Measurements from ENCODE around the gene VCX2.
"Not testable (repeated sequence)": the region's sequence is repeated elsewhere in the genome, so short reads cannot be mapped to it uniquely, and the experiment has no call there.

Gene VCX2

GRCh38 chrX:8171169-8171568 lies at the start of gene VCX2:
VCX2 (minus strand) TSS chrX:8171267; CDS start chrX:8170643, 624 bp downstream.
- DNase-seq (ENCODE audit: low spot score) = not testable (repeated sequence)

DNA sequence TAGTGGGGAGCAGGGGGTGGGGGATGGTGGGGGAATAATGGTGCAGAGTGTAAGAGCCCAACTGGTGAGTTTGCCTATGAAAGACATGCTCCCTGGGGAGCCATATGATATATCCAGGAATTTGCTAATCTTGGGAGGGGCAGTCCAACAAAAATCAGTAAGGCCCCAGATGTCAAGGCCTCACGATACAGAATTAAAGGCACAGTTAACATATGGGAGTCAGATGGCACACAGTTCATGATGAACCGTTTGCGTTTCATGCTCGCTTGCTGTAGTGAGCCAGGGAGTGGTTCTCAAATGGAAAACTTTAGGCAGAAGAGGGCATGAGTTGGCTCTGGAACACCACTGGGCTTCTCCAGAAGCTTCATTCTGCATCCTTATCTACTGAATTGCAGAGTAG lies 33.9 kb upstream of the VCX2 start:
- DNase-seq (ENCODE audit: low spot score) = no peak

GRCh38 chrX:8204169-8204935 lies 33.3 kb upstream of the VCX2 start:
- no peak for DNase-seq (ENCODE audit: low spot score)

DNA sequence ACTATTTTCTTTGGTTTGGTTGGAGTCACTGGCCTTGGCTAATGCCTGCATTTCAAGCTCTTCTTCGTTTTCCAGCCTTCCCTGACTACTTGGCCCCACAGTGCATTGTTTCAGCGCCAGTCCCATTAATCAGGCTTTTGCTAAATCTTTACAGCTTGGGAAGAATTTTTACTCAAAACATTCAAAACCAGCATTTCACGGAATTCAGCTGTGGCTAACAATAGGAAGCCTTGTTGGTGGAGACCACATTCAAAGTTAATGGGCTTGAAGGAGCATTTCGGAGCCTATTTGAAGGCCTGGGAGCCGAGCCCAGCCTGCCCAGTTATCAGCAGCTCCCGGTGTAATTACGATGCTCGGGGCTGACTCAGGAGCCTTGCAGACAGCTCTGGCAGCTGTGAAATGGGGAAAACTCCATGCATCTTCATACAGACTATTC lies 30.8 kb upstream of the VCX2 start:
- DNase-seq (ENCODE audit: low spot score) = no peak

DNA sequence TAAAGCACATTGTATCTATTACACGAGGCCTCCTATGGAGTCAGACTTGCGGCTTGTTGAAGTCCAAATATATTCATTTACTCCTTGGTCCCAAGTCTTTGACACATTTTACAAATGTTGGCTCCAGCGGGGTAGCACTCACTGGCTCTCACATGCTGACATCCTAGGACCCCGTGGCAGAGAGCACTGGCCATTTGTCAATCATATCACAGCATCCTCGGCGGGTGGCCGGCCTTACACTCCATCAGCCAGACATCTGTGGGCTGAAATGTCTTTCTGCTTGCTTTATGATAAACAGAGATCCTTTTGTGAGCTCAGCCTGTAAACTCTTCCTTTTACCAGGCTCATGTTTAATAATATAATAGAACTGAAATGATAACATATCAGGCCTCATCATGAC lies 25.7 kb upstream of the VCX2 start:
- no peak for DNase-seq (ENCODE audit: low spot score)

DNA sequence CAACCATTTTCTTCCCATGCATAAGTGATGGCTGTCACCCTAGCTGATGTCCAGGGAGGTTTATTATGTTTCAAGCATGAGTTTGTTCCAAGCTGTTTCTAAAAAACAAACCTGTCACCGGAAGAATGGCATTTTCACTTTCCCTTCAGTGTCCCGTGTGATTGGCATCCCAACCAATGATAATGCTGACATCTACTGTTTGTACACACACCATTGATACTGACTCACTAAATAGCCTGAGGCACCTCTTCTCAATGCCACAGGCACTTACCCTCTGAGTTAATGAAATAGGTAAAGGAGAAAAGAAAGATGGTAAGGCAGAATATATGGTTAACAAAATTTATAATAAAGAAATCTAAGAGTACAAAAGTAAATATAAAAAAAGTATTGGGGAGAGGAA lies 23.1 kb upstream of the VCX2 start:
- DNase-seq (ENCODE audit: low spot score) = no peak

- no peak for DNase-seq (ENCODE audit: low spot score)
Measured at GRCh38 chrX:8192276-8192675, 21.2 kb upstream of the VCX2 start.

- DNase-seq (ENCODE audit: low spot score) = no peak
Measured at GRCh38 chrX:8191022-8191421, 20.0 kb upstream of the VCX2 start.

- DNase-seq (ENCODE audit: low spot score) = no peak
Measured at GRCh38 chrX:8190341-8190830, 19.3 kb upstream of the VCX2 start.

- no peak for DNase-seq (ENCODE audit: low spot score)
Measured at GRCh38 chrX:8189096-8189830, 18.2 kb upstream of the VCX2 start.

DNA sequence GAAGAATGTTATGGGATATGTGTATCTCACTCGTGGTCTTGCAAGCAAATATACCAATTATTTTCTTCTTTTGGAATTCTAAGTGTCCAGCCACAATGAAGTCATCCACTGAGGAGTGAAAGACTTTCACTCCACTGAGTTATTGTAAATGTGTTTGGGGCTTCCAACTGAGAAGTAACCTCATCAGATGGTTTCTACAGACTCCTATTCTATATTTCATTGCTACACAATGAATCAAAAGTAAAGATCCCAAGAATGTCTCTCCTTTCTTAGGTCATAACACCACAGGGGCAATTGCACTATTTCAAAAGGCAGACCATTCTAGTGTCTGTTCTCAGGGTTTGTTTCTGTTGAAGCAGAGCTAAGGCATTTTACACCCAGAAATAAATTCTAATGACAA lies 12.3 kb upstream of the VCX2 start:
- no peak for DNase-seq (ENCODE audit: low spot score)

DNA sequence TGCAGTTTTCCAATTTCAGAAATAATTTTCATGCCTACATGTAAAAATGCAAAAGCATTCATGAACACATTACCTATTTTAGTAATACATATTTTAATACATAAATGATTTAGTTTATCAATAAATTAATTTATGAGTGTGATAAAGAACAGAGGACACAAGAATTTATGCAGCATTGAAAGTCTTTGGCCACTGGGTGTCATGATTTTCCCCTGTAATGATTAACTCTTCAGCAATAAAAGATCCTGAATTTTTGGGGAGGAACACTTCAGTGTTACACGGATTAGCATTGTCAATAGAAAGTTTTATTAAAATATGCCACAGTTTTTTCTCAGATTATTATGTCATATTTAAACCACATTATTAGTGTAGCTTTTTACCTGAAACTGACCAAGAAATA lies 8.6 kb upstream of the VCX2 start:
- no peak for DNase-seq (ENCODE audit: low spot score)

GRCh38 chrX:8154011-8154410 lies 17.1 kb downstream of the VCX2 start:
- not testable (repeated sequence) for DNase-seq (ENCODE audit: low spot score)

DNA sequence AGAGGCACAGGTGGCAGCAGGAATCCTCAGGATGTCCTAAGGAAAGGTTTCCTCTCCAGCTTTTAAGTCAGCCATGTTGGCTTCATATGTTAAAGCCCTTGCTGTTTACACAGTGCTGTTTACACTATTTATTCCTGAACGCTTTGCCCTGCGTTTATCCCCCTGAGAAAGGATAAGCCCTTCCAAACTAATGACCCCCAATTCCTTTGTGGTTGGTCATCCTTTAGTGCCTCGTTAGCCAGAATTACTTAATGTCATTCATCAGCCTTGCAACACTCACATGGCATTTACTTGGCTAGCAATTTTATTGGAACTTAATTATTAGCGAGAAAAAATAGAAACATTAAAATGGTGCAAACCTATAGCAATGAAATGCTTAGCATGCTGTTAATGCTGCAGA lies 23.8 kb downstream of the VCX2 start:
- no peak for DNase-seq (ENCODE audit: low spot score)

- DNase-seq (ENCODE audit: low spot score) = no peak
Measured at GRCh38 chrX:8144925-8145324, 26.1 kb downstream of the VCX2 start.

GRCh38 chrX:8141896-8142295 lies 29.2 kb downstream of the VCX2 start:
- DNase-seq (ENCODE audit: low spot score) = no peak

DNA sequence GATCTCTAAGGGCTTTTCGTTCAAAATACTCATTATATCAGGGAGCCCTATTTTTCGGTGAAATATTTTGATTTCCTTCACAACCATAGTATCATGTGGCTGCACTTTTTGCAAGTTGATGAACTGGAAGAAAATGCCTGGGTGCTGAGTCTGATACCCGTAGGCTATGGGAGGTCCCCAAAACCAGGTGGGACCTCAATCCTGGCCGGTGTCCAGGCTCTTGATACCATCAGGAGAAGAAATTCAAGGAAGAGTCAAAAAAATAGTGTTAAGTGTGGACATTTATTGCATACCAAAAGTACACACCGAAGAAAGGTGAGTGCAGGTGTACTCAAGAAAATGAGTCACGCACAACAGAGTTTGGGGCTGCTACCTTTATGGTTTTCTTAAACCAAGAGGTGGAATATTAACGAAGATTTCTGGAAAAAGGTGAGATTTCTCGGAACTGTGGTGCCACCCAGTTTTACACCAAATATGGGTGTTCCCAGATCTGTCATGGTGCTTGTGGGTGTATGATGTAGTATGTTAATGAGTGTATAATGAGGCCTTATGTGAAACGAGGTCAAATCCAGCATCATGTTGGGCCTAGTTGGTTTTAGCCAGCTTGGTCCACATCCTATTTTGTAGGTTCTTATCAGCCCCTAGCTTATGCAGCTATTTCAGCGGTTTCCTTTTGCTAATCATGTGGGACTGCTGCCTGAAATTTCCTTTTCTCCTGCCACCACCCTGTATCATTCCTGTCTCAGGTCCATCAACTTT lies 29.9 kb downstream of the VCX2 start:
- no peak for DNase-seq (ENCODE audit: low spot score)

- no peak for DNase-seq (ENCODE audit: low spot score)
Measured at GRCh38 chrX:8139716-8140115, 31.4 kb downstream of the VCX2 start.

GRCh38 chrX:8138252-8138651 lies 32.8 kb downstream of the VCX2 start:
- DNase-seq (ENCODE audit: low spot score) = no peak

- DNase-seq (ENCODE audit: low spot score) = no peak
Measured at GRCh38 chrX:8126648-8127047, 44.4 kb downstream of the VCX2 start.

DNA sequence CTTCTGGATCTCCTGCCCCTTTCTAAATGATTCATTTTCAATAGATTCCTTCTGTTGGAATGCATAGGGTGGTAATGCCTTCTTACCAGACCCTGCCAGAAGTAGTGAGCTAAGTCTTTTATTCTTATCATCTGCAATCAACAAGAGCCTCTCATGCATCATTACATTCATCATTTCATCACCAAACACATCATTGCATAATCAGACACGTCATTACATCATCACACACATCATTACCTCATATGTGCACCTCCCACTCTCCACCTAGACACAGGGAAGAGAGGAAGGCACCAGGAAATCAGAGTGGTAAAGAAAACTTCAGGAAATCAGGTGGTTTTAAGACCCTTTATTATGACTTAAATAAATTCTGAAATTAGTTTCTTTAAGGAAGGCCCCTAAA lies 45.0 kb downstream of the VCX2 start:
- DNase-seq (ENCODE audit: low spot score) = no peak

- DNase-seq (ENCODE audit: low spot score) = no peak
Measured at GRCh38 chrX:8125566-8125965, 45.5 kb downstream of the VCX2 start.

GRCh38 chrX:8122538-8122937 lies 48.5 kb downstream of the VCX2 start:
- no peak for DNase-seq (ENCODE audit: low spot score)
